NCI-H82 treated with DMSO at 0.1 percent for 48 hours (cell line): ENCODE measurements around the gene TUBB1.
"Not testable (repeated sequence)": the region's sequence is repeated elsewhere in the genome, so short reads cannot be mapped to it uniquely, and the experiment has no call there.

Experiments used
- DNase-seq: peaks from one replicate; lab custom pipeline; 2025; ENCODE audit not compliant: unreplicated experiment; lab: John Stamatoyannopoulos, UW

Gene TUBB1

GRCh38 chr20:59005523-59006166 lies 13.6 kb upstream of the TUBB1 start:
- DNase-seq, result no peak

- no peak for DNase-seq
These were observed 12.9 kb upstream of the TUBB1 start for GRCh38 chr20:59006167-59006863.

- no peak for DNase-seq
These were observed 12.2 kb upstream of the TUBB1 start, which contains the start of gene CTSZ for GRCh38 chr20:59006864-59007664. TSS of gene CTSZ (minus strand) at chr20:59007254. CDS start at chr20:59007128, 126 bp downstream.

- no peak for DNase-seq
These were observed 11.3 kb upstream of the TUBB1 start for GRCh38 chr20:59007665-59008511.

- DNase-seq, result no peak
These were observed 10.4 kb upstream of the TUBB1 start for GRCh38 chr20:59008715-59009336.

- no peak for DNase-seq
These were observed 8.8 kb upstream of the TUBB1 start for GRCh38 chr20:59010321-59010994.

- DNase-seq, result no peak
These were observed 8.0 kb upstream of the TUBB1 start for GRCh38 chr20:59010995-59011873.

GRCh38 chr20:59011874-59012157 lies 7.4 kb upstream of the TUBB1 start:
- not testable (repeated sequence) for DNase-seq

- DNase-seq, result no peak
These were observed 5.9 kb upstream of the TUBB1 start for GRCh38 chr20:59013031-59013951.

GRCh38 chr20:59013959-59014608 lies 5.1 kb upstream of the TUBB1 start:
- no peak for DNase-seq

GRCh38 chr20:59014680-59015389 lies 4.4 kb upstream of the TUBB1 start:
- no peak for DNase-seq

GRCh38 chr20:59015411-59015810 lies 3.8 kb upstream of the TUBB1 start:
- DNase-seq, result no peak

GRCh38 chr20:59015812-59016711 lies 3.2 kb upstream of the TUBB1 start:
- DNase-seq, result no peak

GRCh38 chr20:59016795-59017492 lies 2.3 kb upstream of the TUBB1 start:
- DNase-seq, result no peak

GRCh38 chr20:59017493-59018231 lies 1.6 kb upstream of the TUBB1 start:
- no peak for DNase-seq
